Hepatocyte (in vitro differentiated cells): ENCODE results near the gene MSMB. TPM values are rescaled to one million over a fixed set of nuclear protein-coding genes. Genes with fewer than 3 reads are reported as not detected.
"Not testable (repeated sequence)": the region's sequence is repeated elsewhere in the genome, so short reads cannot be mapped to it uniquely, and the experiment has no call there.

Source experiments
- DNase-seq: peaks from one replicate; pipeline ENCODE4 v3.0.0-alpha.2; 2016; ENCODE audit warnings: low spot score
- H2AFZ ChIP-seq: fragments of 200-600 bp; sonication (generic); 2 replicates; pipeline ENCODE4 v1.6.0; 2016; ENCODE audit warnings: antibody characterized with exemption, mild to moderate bottlenecking
- H3K27ac ChIP-seq: fragments of 200-600 bp; sonication (generic); 2 replicates; pipeline ENCODE4 v1.5.1; 2016; ENCODE audit warnings: mild to moderate bottlenecking
- H3K27me3 ChIP-seq: fragments of 200-600 bp; sonication (generic); 2 replicates; pipeline ENCODE4 v1.6.1; 2016
- H3K36me3 ChIP-seq: fragments of 200-600 bp; sonication (generic); replicated peaks from 2 replicates; pipeline ENCODE4 v1.5.1; 2016; ENCODE audit warnings: low read depth; ENCODE audit not compliant: insufficient read depth
- H3K4me1 ChIP-seq: fragments of 200-600 bp; sonication (generic); 2 replicates; pipeline ENCODE4 v1.5.1; 2016; ENCODE audit warnings: mild to moderate bottlenecking, moderate library complexity; ENCODE audit not compliant: insufficient read depth
- H3K4me2 ChIP-seq: fragments of 200-600 bp; sonication (generic); 2 replicates; pipeline ENCODE4 v1.6.0; 2016
- H3K4me3 ChIP-seq: fragments of 200-600 bp; sonication (generic); 2 replicates; pipeline ENCODE4 v1.5.1; 2016; ENCODE audit warnings: mild to moderate bottlenecking
- H3K79me2 ChIP-seq: fragments of 200-600 bp; sonication (generic); 2 replicates; pipeline ENCODE4 v1.6.0; 2017; ENCODE audit warnings: mild to moderate bottlenecking
- H3K9me2 ChIP-seq: fragments of 200-600 bp; sonication (generic); replicated peaks from 2 replicates; pipeline ENCODE4 v1.6.0; 2017; ENCODE audit warnings: mild to moderate bottlenecking; ENCODE audit not compliant: insufficient read depth
- H3K9me3 ChIP-seq: fragments of 200-600 bp; sonication (generic); 2 replicates; pipeline ENCODE4 v1.5.1; 2016; ENCODE audit warnings: low read depth, mild to moderate bottlenecking
- H4K20me1 ChIP-seq: fragments of 200-600 bp; sonication (generic); 2 replicates; pipeline ENCODE4 v1.6.0; 2016; ENCODE audit warnings: mild to moderate bottlenecking; ENCODE audit not compliant: insufficient read depth, poor library complexity, severe bottlenecking
- CTCF ChIP-seq: fragments of 200-600 bp; sonication (generic); IDR thresholded peaks from 2 replicates; pipeline ENCODE4 v1.5.1; 2016; ENCODE audit warnings: antibody characterized with exemption, mild to moderate bottlenecking; ENCODE audit not compliant: poor library complexity
- EZH2 ChIP-seq: fragments of 200-600 bp; sonication (generic); IDR thresholded peaks from 2 replicates; pipeline ENCODE4 v1.6.1; 2016; ENCODE audit warnings: antibody characterized with exemption, mild to moderate bottlenecking, borderline replicate concordance
- EZH2phosphoT487 ChIP-seq: fragments of 200-600 bp; sonication (generic); IDR thresholded peaks from one replicate; pipeline ENCODE4 v1.6.1; 2018; ENCODE audit warnings: antibody characterized with exemption, mild to moderate bottlenecking, low read depth, moderate library complexity; ENCODE audit not compliant: unreplicated experiment, severe bottlenecking
- WGBS: methylation state at CpG from one replicate; pipeline ENCODE4 v1.1.6; 2016; ENCODE audit warnings: low lambda C conversion rate; ENCODE audit errors: missing lambda C conversion rate; 5-methylcytosine and 5-hydroxymethylcytosine counted together
- polyA plus RNA-seq: library from polyadenylated mRNA; unstranded; fragments of >200 nt; fragmentation: Nextera tagmentation; extraction: Ambion mirVana; gene quantifications from 2 replicates; pipeline ENCODE4 v1.2.1, GENCODE V29; 2016
- total RNA-seq: library from RNA; depleted of rRNA; stranded (reverse); fragments of >200 nt; gene quantifications from 2 replicates; pipeline ENCODE4 v1.2.3, GENCODE V29; 2014

The MSMB gene
- total and polyA plus RNA-seq, 2 experiments from 2014 or later, result 2.2 to 11.0 TPM

- DNase-seq, result no peak
- 83% methylated on average over 10 of the region's 10 CpGs for WGBS
- no peaks in the 10 kb centered on the region for H3K9me3 ChIP-seq
- H4K20me1 ChIP-seq, result no peaks in the 10 kb centered on the region
- H3K27ac ChIP-seq, result no peak overlapping the region
- no peaks in the 10 kb centered on the region for H3K9me2 ChIP-seq
- H3K4me1 ChIP-seq, result no peaks in the 10 kb centered on the region
- H3K4me2 ChIP-seq, result no peak overlapping the region
- TF ChIP-seq CTCF (no peak), EZH2 (no peak), EZH2phosphoT487 (no peak)
- H3K27me3 ChIP-seq, result no peaks in the 10 kb centered on the region
- H2AFZ ChIP-seq, result no peak overlapping the region
- no peaks in the 10 kb centered on the region for H3K79me2 ChIP-seq
- H3K36me3 ChIP-seq, result no peaks in the 10 kb centered on the region
- H3K4me3 ChIP-seq, result no peak overlapping the region
These were observed 44.3 kb upstream of the MSMB start for GRCh38 chr10:46090258-46090812.

- H4K20me1 ChIP-seq, H3K9me3 ChIP-seq, H3K4me1 ChIP-seq, H3K79me2 ChIP-seq, H3K4me3 ChIP-seq, H3K27me3 ChIP-seq, DNase-seq, H3K9me2 ChIP-seq, H3K4me2 ChIP-seq, H3K36me3 ChIP-seq, H2AFZ ChIP-seq, H3K27ac ChIP-seq: not testable (repeated sequence)
- WGBS, result 98% methylated on average over 11 of the region's 11 CpGs
These were observed 41.3 kb upstream of the MSMB start for GRCh38 chr10:46087381-46087780.

GRCh38 chr10:46084321-46085165 lies 38.5 kb upstream of the MSMB start:
- Histone ChIP-seq H3K27ac (no peak overlapping the region), H2AFZ (no peak overlapping the region), H3K36me3 (no peaks in the 10 kb centered on the region), H3K27me3 (no peaks in the 10 kb centered on the region), H3K4me3 (no peak overlapping the region), H3K79me2 (no peaks in the 10 kb centered on the region), H3K4me1 (no peaks in the 10 kb centered on the region), H3K4me2 (no peak overlapping the region), H4K20me1 (no peaks in the 10 kb centered on the region), H3K9me3 (no peaks in the 10 kb centered on the region), H3K9me2 (no peaks in the 10 kb centered on the region)
- no peak for DNase-seq
- 65% methylated on average over 12 of the region's 12 CpGs for WGBS
- TF ChIP-seq EZH2 (no peak), CTCF (no peak), EZH2phosphoT487 (no peak)

- H3K9me2 ChIP-seq, result no peaks in the 10 kb centered on the region
- no peak overlapping the region for H3K27ac ChIP-seq
- H3K4me1 ChIP-seq, result no peaks in the 10 kb centered on the region
- no peaks in the 10 kb centered on the region for H3K27me3 ChIP-seq
- H3K79me2 ChIP-seq, result no peaks in the 10 kb centered on the region
- H3K4me3 ChIP-seq, result no peak overlapping the region
- H3K36me3 ChIP-seq, result no peaks in the 10 kb centered on the region
- no peak for DNase-seq
- H3K9me3 ChIP-seq, result no peaks in the 10 kb centered on the region
- WGBS, result 89% methylated on average over 2 of the region's 2 CpGs
- no peaks in the 10 kb centered on the region for H4K20me1 ChIP-seq
- no peak overlapping the region for H2AFZ ChIP-seq
- H3K4me2 ChIP-seq, result no peak overlapping the region
- TF ChIP-seq EZH2phosphoT487, result no peak
- TF ChIP-seq CTCF, result no peak
- no peak for TF ChIP-seq EZH2
These were observed 34.8 kb upstream of the MSMB start for GRCh38 chr10:46080886-46081285.
